22Rv1 (cell line): ENCODE data around the gene GNG12.

Source experiments
- H3K27ac ChIP-seq: fragments of 450-650 bp; 2 replicates; pipeline ENCODE4 v1.5.1; 2017
- CTCF ChIP-seq: fragments of 450-650 bp; IDR thresholded peaks from 2 replicates; pipeline ENCODE4 v1.5.1; 2017; ENCODE audit warnings: mild to moderate bottlenecking
- ZFX ChIP-seq: fragments of 450-650 bp; IDR thresholded peaks from 2 replicates; pipeline ENCODE4 v1.6.1; 2017; ENCODE audit warnings: antibody characterized with exemption, borderline replicate concordance

Gene GNG12

GRCh38 chr1:67749263-67749843 is 83.9 kb downstream of the GNG12 start:
- peak overlapping the region; percentile 65 for H3K27ac ChIP-seq
- TF ChIP-seq ZFX (no peak), CTCF (no peak)

- H3K27ac ChIP-seq: peak overlapping the region; percentile 65
- TF ChIP-seq ZFX (no peak), CTCF (no peak)
These were observed 84.6 kb downstream of the GNG12 start for GRCh38 chr1:67748630-67749029.

GRCh38 chr1:67747671-67748546 is 85.4 kb downstream of the GNG12 start:
- TF ChIP-seq ZFX (no peak), CTCF (no peak)
- H3K27ac ChIP-seq: peak overlapping the region; percentile 65

GRCh38 chr1:67745875-67746698 is 87.2 kb downstream of the GNG12 start:
- no peak for TF ChIP-seq CTCF
- no peak for TF ChIP-seq ZFX
- H3K27ac ChIP-seq: no peak overlapping the region

- TF ChIP-seq CTCF: no peak
- no peak for TF ChIP-seq ZFX
- H3K27ac ChIP-seq: no peak overlapping the region
These were observed 90.1 kb downstream of the GNG12 start for GRCh38 chr1:67743072-67743725.

- H3K27ac ChIP-seq: no peak overlapping the region
- TF ChIP-seq ZFX: no peak
- no peak for TF ChIP-seq CTCF
These were observed 91.5 kb downstream of the GNG12 start for GRCh38 chr1:67741736-67742135.
